BJ (cell line): ENCODE results near the gene NUP153. TPM values are rescaled to one million over a fixed set of nuclear protein-coding genes. Genes with fewer than 3 reads are reported as not detected.

Source experiments
- CTCF ChIA-PET: fragments of 350-600 bp; formaldehyde crosslinking; extraction: SDS; loops from one replicate; lab custom pipeline; 2021; ENCODE audit warnings: antibody characterized with exemption, inconsistent platforms; lab: Yijun Ruan, JAX
- POLR2A ChIA-PET: fragments of 300-600 bp; sonication (Branson Sonifier 250); formaldehyde crosslinking; extraction: SDS; loops from one replicate; lab custom pipeline; 2021; ENCODE audit warnings: antibody characterized with exemption; lab: Charles Lee
- DNase-seq: peaks from one replicate; pipeline ENCODE4 v3.0.0-alpha.2; 2011; ENCODE audit warnings: low read depth
- H3K27me3 ChIP-seq: 2 replicates; pipeline ENCODE4 v1.6.0; 2011; ENCODE audit warnings: low read length; ENCODE audit not compliant: control insufficient read depth, insufficient read depth
- H3K36me3 ChIP-seq: 2 replicates; pipeline ENCODE4 v1.5.1; 2011; ENCODE audit warnings: low read length; ENCODE audit not compliant: control insufficient read depth, insufficient read depth
- H3K4me3 ChIP-seq: 2 replicates; pipeline ENCODE4 v1.5.1; 2011; ENCODE audit warnings: low read depth, mild to moderate bottlenecking, control low read depth, low read length
- CTCF ChIP-seq: IDR thresholded peaks from 2 replicates; pipeline ENCODE4 v1.5.1; 2011; ENCODE audit warnings: low read depth, mild to moderate bottlenecking, control low read depth, inconsistent platforms, low read length, moderate library complexity; ENCODE audit not compliant: insufficient read depth
- polyA plus RNA-seq: library from polyadenylated mRNA; depleted of rRNA; stranded (reverse); fragments of >200 nt; gene quantifications from 2 replicates; pipeline ENCODE4 v1.2.3, GENCODE V29; 2011; rRNA removed
- small RNA-seq: library from RNA; depleted of rRNA; stranded (forward); fragments of <200 nt; gene quantifications from one replicate; pipeline ENCODE3, GENCODE V24; 2012; ENCODE audit warnings: low replicate concordance, low read depth; ENCODE audit not compliant: insufficient read length

The NUP153 gene
- polyA plus RNA-seq, 1 experiment, result 15.6 TPM

- DNase-seq, result no peak
- Histone ChIP-seq H3K4me3 (no peak overlapping the region), H3K27me3 (no peaks in the 10 kb centered on the region), H3K36me3 (no peaks in the 10 kb centered on the region)
- POLR2A ChIA-PET, result no interaction called here
- CTCF ChIA-PET, result no interaction called here
- no peak for TF ChIP-seq CTCF
These were observed 141.3 kb downstream of the NUP153 start for GRCh38 chr6:17565399-17565798.

Small RNA genes within 50 kb of the gene (small RNA-seq; reads per million reads assigned to genes)
- gene RF00019 (not detected), gene RNA5SP204 (not detected), gene RNU6-190P (not detected), gene SUMO2P13 (not detected)

Other genes with a start within 250 kb of the NUP153 start
- gene FAM8A1, start 106.6 kb downstream of the NUP153 start, polyA plus RNA-seq, result 5.7 and 12.9 TPM in 2 replicates